Tibial artery (tissue), 4 donors: Measurements from ENCODE around the gene DEAF1.

Experiments used
- DNase-seq, 2 donors: peaks; one replicate each; pipeline ENCODE4 v3.0.0-alpha.2; 2019
- H3K27ac ChIP-seq, 2 donors: fragments of 200-600 bp; sonication (generic) in 1 of 2; 1 replicate in 1 of 2; 2 replicates in 1 of 2; pipeline ENCODE4 v1.5.1; 2018 to 2019; ENCODE audit warnings: mild to moderate bottlenecking in 1 of 2
- H3K27me3 ChIP-seq, 2 donors: fragments of 200-600 bp; sonication (generic) in 1 of 2; one replicate each; pipeline versions ENCODE4 v1.5.1 to v1.6.0; 2016 to 2019
- H3K36me3 ChIP-seq, 3 donors: fragments of 200-600 bp; sonication (generic) in 2 of 3; one replicate each; pipeline ENCODE4 v1.5.1; 2016 to 2019; ENCODE audit warnings: mild to moderate bottlenecking in 2 of 3
- H3K4me1 ChIP-seq, 4 donors: fragments of 200-600 bp; sonication (generic) in 2 of 4; 1 replicate in 3 of 4; 2 replicates in 1 of 4; pipeline ENCODE4 v1.5.1; 2016 to 2019
- H3K4me3 ChIP-seq, 2 donors: fragments of 200-600 bp; sonication (generic) in 1 of 2; 1 replicate in 1 of 2; 2 replicates in 1 of 2; pipeline ENCODE4 v1.5.1; 2018 to 2019; ENCODE audit warnings: mild to moderate bottlenecking in 2 of 2
- H3K9me3 ChIP-seq, 3 donors: fragments of 200-600 bp; sonication (generic) in 1 of 3; one replicate each; pipeline ENCODE4 v1.5.1; 2016 to 2019
- intact Hi-C: fragments of 100-400 bp; cut with DNase I; formaldehyde crosslinking; loops from one replicate; pipeline ENCODE4 v1.15.0; 2023; ENCODE audit warnings: low total_unique reads
- TF ChIP-seq, protein P1 (sequence below), 2 experiments: fragments of 200-600 bp in 1 of 2; fragments of 450-650 bp in 1 of 2; IDR thresholded peaks; one replicate each; pipeline ENCODE4 v1.5.1; 2017 to 2019; ENCODE audit warnings: antibody characterized with exemption in 2 of 2, mild to moderate bottlenecking in 1 of 2, moderate library complexity in 1 of 2

The DEAF1 gene

DNA sequence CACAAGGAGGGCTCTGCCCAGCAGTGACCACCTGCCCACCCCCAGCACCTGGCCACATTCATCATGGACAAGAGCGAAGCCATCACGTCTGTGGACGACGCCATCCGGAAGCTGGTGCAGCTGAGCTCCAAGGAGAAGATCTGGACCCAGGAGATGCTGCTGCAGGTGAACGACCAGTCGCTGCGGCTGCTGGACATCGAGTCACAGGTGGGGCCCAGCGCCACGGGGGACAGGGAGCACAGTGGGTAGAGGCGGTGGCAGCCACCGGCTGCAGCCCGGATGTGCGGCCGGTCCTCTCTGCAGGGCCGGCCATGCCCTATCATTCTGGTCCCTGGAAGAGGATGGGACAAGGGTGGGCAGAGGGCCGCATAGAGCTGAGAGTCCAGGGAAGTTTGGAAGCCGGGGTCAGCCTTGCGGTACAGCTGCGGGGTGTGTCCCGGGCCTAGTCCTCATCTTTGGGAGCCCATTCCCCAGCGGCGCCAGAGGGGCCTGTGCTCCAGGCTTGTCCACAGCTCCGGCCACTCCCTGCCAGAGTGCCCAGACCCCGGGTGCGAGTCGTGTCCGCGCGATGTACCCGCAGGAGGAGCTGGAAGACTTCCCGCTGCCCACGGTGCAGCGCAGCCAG is 25.1 kb upstream of the DEAF1 start:
- H3K36me3 ChIP-seq: peaks cover 0 to 44% (median 0%) of the 10 kb centered on the region in 3 donors
- peaks cover 0 to 21% (median 19%) of the 10 kb centered on the region in 4 donors for H3K4me1 ChIP-seq
- H3K27me3 ChIP-seq: peaks cover 0 to 59% of the 10 kb centered on the region in 2 donors
- TF ChIP-seq, protein P1, sequence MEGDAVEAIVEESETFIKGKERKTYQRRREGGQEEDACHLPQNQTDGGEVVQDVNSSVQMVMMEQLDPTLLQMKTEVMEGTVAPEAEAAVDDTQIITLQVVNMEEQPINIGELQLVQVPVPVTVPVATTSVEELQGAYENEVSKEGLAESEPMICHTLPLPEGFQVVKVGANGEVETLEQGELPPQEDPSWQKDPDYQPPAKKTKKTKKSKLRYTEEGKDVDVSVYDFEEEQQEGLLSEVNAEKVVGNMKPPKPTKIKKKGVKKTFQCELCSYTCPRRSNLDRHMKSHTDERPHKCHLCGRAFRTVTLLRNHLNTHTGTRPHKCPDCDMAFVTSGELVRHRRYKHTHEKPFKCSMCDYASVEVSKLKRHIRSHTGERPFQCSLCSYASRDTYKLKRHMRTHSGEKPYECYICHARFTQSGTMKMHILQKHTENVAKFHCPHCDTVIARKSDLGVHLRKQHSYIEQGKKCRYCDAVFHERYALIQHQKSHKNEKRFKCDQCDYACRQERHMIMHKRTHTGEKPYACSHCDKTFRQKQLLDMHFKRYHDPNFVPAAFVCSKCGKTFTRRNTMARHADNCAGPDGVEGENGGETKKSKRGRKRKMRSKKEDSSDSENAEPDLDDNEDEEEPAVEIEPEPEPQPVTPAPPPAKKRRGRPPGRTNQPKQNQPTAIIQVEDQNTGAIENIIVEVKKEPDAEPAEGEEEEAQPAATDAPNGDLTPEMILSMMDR (IDR thresholded peaks at IDR 0.05): no peak
- H3K9me3 ChIP-seq: no peaks in the 10 kb centered on the region
- intact Hi-C loops: loop anchor here (5.0 kb wide), 1 partner anchor 58 kb away; no protein-coding TSS in a partner anchor
- no peak overlapping the region for H3K27ac ChIP-seq
- DNase-seq: no peak
- peak overlapping the region in 1 of 2 donors; percentile 12 for H3K4me3 ChIP-seq

DNA sequence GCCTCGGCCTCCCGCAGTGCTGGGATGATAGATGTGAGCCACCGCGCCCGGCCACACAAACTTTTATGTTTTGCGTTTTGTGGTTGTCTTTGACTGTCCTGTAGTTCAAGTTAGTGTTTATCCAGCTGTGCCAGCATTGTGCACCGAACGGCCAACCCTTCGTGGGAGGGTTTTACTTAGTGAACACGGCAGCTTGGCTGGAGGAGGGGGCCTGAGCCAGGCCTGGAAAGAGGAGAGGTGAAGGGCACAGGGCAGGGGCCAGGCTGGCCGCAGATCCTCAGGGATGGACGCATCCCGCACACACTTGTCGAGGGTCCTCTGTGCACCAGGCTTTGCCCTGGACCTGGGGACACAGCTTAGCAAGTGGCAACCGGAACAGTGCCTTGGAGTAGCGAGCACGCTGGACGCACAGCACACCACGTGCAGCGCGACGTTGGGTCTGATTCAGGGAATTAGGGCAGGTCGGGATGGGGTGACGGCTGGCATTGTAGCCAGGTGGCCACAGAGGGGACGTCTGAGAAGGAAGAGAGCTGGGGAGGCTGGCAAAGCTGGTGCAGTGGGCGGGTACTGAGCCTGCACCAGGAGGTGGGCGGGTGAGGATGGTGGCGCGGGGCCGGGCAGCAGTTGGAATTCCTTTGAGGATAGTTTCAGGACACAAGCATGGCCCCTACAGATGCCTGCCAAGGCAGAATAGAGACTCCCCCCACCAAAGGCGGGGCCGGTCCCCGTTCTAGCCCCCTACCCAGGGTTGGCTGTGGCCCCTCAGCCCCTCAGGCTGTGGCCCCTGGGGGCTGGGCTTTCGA is 24.4 kb upstream of the DEAF1 start:
- H3K27ac ChIP-seq: no peak overlapping the region
- H3K9me3 ChIP-seq: no peaks in the 10 kb centered on the region
- intact Hi-C loops: loop anchor here (5.0 kb wide), 1 partner anchor 57 kb away; no protein-coding TSS in a partner anchor
- H3K4me3 ChIP-seq: no peak overlapping the region
- H3K36me3 ChIP-seq: peaks cover 0 to 37% (median 0%) of the 10 kb centered on the region in 3 donors
- no peak for DNase-seq
- TF ChIP-seq, protein P1 (IDR thresholded peaks at IDR 0.05): no peak
- peaks cover 0 to 21% (median 19%) of the 10 kb centered on the region in 4 donors for H3K4me1 ChIP-seq
- H3K27me3 ChIP-seq: peaks cover 0 to 51% of the 10 kb centered on the region in 2 donors

DNA sequence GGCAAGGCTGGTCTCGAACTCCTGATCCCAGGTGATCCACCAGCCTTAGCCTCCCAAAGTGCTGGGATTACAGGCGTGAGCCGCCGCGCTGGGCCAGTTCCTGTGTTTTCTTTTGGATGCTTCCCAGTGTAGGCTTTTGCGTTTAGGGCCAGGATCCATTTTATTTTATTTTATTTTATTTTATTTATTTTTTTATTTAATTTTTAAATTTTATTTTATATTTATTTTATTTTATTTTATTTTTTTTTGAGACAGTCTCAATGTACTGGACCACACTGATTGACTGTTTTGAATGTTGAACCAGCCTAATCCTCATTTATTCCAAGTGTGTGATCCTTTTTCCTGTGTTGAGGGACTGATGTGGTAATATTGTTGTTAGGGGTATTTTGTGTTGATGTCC is 19.4 kb upstream of the DEAF1 start:
- intact Hi-C loops: no loop called here
- H3K36me3 ChIP-seq: no peaks in the 10 kb centered on the region
- no peak for DNase-seq
- H3K27ac ChIP-seq: no peak overlapping the region
- peaks cover 0 to 25% of the 10 kb centered on the region in 2 donors for H3K27me3 ChIP-seq
- H3K4me1 ChIP-seq: peaks cover 0 to 18% (median 0%) of the 10 kb centered on the region in 4 donors
- TF ChIP-seq, protein P1 (IDR thresholded peaks at IDR 0.05): no peak
- no peaks in the 10 kb centered on the region for H3K9me3 ChIP-seq
- H3K4me3 ChIP-seq: no peak overlapping the region

DNA sequence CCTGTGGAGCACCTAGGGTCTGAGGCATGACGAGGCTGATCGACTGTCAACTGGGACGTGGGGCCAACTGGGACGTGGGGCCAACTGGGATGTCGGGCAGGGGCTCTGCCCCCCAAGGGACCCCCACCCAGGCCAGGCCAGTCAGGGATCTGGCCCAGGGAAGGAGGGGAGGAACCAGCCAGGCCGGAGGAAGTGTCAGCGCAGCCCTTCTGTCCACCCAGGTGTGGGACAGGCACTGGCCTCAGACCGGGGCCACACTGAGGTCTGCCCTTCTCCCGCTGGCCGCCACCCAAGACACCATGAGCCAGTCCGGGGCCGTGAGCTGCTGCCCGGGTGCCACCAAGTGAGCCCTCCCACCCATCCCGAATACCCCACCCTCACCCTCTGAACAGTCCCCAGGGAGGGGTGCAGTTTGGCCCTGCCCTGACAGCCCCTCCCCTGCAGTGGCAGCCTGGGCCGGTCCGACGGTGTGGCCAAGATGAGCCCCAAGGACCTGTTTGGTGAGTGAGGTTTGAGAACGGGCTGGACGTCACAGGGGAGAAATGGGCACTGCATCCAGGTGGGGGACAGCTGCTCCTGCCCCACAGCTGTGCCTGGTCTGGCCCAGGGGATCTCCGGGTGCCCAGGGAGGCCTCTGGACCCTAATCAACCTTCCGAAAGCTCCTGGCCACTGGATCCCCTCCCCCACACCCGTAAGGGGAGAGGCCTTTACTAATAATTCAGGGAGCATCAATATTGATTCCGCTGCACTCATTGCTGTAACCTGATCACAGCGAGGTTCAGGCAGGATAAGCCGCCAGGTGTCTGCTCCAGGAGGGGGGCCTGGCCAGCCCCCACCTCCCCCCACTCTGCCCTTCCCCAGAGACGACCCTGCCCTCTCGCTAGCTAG is 14.3 kb upstream of the DEAF1 start:
- H3K27me3 ChIP-seq: peaks cover 0 to 59% of the 10 kb centered on the region in 2 donors
- peaks cover 0 to 66% (median 28%) of the 10 kb centered on the region in 4 donors for H3K4me1 ChIP-seq
- intact Hi-C loops: no loop called here
- H3K4me3 ChIP-seq: no peak overlapping the region
- H3K36me3 ChIP-seq: peaks cover 0 to 6% (median 0%) of the 10 kb centered on the region in 3 donors
- TF ChIP-seq, protein P1 (IDR thresholded peaks at IDR 0.05): no peak
- no peak for DNase-seq
- no peaks in the 10 kb centered on the region for H3K9me3 ChIP-seq
- no peak overlapping the region for H3K27ac ChIP-seq

DNA sequence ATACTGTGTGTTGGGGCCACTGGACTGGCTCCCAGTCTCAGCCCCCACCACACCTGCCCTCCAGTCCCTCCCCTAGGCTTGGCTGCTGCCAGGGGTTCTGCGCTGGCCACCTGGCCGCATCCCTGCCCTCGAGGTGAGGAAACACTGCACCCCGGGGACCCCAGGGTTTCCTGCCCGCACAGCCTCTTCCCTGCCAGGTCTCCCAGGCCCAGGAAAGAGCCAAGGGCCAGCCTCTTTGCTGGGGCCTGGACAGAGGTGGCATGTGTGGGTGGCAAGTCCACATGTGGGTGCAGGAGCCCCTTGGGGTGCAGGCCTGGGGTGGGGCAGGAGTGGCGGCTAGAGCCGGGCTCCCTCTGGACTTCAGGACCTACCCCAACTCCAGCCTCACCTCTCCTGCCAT is 13.5 kb upstream of the DEAF1 start:
- Histone ChIP-seq H3K9me3 (no peaks in the 10 kb centered on the region), H3K4me1 (peaks cover 0 to 69% (median 28%) of the 10 kb centered on the region in 4 donors), H3K27ac (no peak overlapping the region), H3K36me3 (peaks cover 0 to 10% (median 0%) of the 10 kb centered on the region in 3 donors), H3K4me3 (no peak overlapping the region), H3K27me3 (peaks cover 0 to 59% of the 10 kb centered on the region in 2 donors)
- TF ChIP-seq, protein P1 (IDR thresholded peaks at IDR 0.05): no peak
- peak in 1 of 2 donors; percentile 59 for DNase-seq
- intact Hi-C loops: no loop called here
